Activated CD8-positive, alpha-beta memory T cell treated with anti-CD3 and anti-CD28 coated beads, Interleukin-2, amount 50 U/mL, for 4 hours (primary cell): ENCODE results near the gene NF1.
"Not testable (repeated sequence)": the region's sequence is repeated elsewhere in the genome, so short reads cannot be mapped to it uniquely, and the experiment has no call there.

Source experiments
- DNase-seq: peaks from one replicate; pipeline ENCODE4 v3.0.0-alpha.2; 2020

The NF1 gene

GRCh38 chr17:31079731-31080130, 15.0 kb upstream of the NF1 start:
- DNase-seq: no peak

GRCh38 chr17:31085563-31085962, 9.2 kb upstream of the NF1 start:
- no peak for DNase-seq

DNA sequence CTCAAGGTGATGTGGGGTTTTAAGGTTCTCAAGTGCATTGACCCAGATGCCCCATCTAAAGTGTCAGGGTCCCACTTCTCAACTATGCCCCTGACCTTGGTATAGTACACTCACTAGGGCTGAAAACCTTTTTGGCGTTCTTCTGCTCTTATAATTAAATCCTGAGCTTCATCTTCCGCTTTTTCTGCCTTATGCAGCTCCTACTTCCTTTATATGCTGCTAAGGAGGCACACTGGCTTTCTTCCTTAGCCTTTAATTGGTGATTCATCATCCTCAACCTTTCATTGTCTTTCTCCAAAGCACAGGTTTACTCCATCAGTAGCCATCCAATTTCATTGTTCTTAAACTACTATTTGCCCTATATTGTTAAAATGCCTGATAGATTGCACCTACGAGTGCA, 5.3 kb upstream of the NF1 start:
- DNase-seq: no peak

- DNase-seq: not testable (repeated sequence)
Measured at GRCh38 chr17:31090650-31091049, 4.1 kb upstream of the NF1 start.

DNA sequence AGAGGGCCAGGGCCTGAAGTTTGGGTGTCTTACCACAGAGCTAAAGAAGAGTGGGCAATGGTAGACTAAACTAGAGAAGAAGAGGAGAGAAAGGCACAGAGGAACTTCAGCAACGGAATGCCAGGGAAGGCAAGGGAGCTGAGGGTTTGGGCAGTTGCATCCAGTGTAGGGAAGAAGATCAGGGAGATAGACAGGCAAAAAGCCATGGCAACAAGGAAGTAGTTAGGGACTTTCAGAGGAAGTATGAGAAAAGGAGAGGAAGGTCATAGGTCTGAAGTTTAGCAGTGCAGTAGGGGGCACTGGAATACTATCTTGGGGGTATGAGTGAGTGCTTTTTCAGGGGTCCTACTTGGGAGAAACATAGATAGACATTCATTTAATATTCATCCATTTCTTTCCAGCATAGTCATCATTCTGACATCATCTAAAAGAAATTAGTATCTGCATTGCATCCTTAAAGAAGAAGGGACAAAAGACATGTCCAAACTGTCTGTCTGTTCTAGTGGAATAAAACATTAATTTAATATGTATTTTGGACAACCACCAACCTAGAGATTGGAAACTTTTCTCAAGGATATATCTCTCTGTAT, 2.2 kb upstream of the NF1 start:
- no peak for DNase-seq

DNA sequence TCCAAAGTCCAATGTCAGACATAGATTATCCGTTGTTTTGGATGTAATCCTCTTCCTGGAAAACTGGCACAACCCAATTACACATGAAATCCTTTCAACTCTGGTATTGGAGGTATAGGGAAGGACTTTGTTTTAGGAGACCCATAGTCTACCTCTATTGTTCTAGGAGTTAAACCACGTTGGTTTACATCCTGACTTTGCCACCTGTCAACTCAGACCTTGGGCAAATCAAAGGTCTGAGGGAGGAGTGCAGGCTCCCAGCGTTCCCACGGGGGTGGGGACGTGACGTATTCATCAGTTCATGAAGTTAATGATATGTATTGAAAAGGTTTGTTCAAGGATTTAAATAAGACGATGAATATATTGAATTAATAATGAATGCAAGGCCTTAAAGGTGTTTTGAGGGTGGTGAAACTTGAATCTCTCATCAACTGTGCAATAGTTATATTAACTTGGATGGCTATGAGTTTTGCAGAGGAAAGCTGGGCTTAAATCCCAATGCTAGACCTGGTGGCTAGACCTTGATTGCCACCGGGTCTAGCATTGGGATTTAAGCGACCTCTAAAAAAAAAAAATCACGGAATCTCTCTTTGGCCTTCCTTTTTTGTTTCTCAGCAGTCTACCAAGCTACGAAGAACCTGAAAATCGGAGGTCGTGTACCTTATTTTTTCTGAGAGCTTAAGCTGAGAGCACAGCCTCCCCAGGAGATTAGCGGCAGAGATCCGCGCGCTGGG, 744 bp upstream of the NF1 start:
- no peak for DNase-seq

DNA sequence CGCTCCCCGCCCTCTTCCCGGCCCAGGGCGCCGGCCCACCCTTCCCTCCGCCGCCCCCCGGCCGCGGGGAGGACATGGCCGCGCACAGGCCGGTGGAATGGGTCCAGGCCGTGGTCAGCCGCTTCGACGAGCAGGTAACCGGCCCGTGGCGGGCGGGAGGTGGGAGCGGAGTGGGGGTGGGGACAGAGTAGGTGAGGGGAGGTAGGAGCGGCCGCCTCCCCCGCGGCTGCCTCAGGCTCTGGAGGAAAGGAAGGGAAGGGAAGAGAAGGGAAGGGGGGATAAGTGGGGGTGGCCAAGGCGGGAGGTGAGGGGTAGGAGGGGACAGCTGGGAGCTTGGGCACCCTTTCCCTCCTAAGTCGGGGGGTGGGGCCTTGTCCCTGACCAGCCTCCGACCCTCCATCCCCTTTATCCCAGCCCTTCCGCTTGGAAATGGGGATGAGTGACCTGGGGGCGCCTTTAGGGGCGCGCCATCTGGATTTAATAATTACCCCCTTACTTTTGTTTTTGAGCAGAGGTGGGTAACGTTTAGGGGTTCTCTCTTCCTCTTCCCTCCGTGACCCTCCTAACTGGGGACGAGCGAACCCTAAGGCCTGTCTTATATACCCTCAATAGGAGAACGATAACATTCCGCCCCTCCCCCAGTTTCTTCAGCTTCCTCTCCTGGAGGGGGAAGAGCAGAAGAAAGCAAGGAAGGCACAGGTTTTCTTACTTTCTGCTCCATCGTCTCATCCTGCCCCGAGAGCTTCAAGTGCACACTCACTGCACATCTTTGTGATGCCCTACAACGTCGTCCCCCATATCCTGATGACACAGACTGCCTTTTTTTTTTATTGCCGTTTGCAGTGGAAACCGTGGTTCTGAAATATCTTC, 694 bp downstream of the NF1 start:
- peak; percentile 33 for DNase-seq

GRCh38 chr17:31096106-31096436, 1.3 kb downstream of the NF1 start:
- no peak for DNase-seq

DNA sequence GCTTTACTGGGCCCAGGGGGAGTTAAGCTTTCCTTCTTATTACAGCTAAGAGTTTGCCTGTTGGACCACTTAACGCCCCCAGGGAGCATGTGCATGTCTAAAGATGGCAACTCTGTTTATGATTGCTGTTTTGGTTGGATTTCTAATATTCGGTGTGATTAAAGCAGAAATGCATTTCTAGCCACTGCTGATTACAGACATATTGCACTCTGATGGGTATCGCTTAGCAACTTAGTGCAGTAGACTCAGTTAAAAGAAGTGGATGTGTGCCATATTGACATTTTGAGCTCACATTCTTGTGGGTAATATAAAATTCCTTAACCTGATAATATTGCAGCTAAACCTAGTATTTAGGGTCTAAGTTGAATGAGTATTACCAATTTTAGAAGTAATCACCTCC, 4.2 kb downstream of the NF1 start:
- DNase-seq: no peak

DNA sequence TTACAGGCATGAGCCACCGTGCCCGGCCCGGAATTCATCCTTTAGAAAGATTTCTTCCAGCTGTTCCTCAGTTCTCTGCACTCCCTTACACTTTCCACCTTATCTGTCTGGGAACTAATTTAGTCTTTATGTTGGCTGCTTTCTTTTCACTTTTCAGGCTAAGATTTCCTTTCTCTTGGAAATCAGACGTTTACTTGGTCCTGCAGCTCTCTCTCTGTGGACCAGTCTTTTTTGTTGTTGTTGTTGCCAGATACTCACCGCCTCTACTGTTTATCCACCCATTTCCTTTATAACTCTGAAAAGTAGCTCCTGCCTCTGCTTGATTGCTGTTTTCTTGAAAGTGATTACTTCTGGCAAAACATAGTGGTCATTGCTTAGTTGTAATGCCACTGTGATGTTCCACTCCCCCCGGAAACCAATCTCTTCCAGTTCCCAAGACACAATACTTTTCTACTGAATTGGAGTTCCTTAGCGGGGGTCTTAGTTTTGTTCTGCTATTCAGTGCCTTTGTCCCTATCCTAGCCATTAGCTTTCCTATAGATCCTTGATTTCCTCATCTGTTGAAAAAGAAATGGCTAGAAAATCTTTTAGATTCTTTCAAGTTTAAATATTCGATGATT, 6.2 kb downstream of the NF1 start:
- DNase-seq: no peak

DNA sequence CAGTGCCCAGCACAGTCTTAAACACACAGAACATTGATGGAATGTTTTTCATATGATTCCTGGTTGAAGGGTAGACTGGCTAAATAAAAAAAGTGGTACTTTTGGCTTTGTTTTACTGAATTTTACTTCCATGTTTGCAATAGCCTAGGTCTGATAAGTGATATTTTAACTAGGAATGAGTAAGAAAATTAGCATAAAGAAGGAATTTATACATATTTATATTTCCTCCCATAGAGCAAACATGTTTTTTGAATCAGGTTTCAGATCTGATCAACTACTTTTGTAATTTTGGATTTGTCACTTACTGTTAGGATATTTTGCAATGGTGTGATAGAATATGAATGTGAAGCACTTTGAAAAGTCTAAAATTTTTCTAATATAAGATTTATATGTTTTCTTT, 7.2 kb downstream of the NF1 start:
- no peak for DNase-seq

- DNase-seq: no peak
Measured at GRCh38 chr17:31105991-31106390, 11.2 kb downstream of the NF1 start.

- no peak for DNase-seq
Measured at GRCh38 chr17:31111183-31111582, 16.4 kb downstream of the NF1 start.

DNA sequence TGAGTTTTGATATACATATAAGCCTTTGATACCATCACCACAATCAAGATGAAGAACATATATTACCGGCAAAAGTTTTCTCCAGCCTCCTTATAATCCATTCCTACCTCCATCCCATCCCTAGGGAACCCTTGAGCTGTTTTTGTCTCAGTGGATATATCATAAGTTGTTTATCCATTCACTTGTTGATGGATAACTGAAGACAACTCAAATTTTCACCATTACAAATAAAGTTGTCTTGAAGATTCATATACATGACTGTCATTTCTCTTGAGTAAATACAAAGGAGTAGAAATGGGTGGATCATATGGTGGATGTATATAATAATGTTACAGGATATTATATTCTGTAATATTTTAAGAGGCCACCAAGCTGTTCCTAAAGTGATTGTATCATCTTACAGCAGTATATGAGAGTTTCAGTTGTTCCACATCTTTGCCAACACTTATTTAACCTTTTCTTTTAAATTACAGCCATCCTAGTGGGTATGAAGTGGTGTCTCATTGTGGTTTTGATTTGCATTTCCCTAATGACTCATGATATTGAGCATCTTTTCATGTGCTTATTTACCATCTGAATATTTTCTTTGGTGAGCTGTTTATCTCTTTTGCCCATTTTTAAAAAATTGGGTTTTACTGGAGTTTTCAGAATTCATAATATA, 17.4 kb downstream of the NF1 start:
- no peak for DNase-seq

- DNase-seq: not testable (repeated sequence)
Measured at GRCh38 chr17:31113368-31113767, 18.6 kb downstream of the NF1 start.

- no peak for DNase-seq
Measured at GRCh38 chr17:31113939-31114338, 19.2 kb downstream of the NF1 start.

- DNase-seq: no peak
Measured at GRCh38 chr17:31114956-31115555, 20.3 kb downstream of the NF1 start.

DNA sequence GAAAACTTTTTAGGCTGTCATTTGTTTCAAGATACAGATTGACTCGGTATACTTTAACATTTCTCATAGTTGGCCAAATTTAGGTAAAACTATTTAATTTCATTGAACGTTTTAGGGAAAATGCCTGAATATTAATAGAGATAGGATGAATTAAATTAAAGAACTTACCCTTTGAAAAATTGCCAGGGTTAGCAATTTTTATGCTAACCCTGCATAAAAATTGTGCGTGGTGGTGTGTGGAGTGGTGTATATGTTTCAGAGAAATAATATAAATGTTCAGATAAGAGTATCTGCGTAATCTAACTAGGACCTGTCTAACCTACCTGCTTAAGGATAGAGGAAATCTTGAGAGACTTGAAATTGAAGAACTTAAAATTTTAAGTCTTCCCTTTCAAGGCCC, 21.4 kb downstream of the NF1 start:
- no peak for DNase-seq

DNA sequence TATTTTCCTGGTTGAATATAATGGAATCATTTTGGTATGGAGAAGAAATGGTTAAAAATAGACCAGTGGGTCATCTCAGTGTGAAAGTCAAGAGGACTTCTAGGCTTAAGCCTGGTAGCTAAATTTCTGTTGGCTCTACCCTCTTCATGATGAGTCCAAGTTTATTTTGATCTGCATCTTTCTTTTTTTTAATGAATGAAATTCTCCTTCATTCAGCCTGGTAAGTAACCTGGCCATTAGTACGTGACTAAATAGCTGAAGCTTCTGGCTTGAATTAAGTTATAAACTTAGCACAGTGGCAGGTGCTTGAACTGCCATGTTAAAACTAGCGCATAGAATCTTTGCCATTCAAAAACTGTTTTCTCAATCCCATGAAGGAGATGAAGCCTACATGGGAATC, 28.0 kb downstream of the NF1 start:
- no peak for DNase-seq

- DNase-seq: no peak
Measured at GRCh38 chr17:31126318-31126717, 31.5 kb downstream of the NF1 start.

- DNase-seq: no peak
Measured at GRCh38 chr17:31128241-31128640, 33.5 kb downstream of the NF1 start.
